HCT116 (cell line): ENCODE data around the gene SLC25A21. TPM values are rescaled to one million over a fixed set of nuclear protein-coding genes. Genes with fewer than 3 reads are reported as not detected.

ENCODE experiments used
- ATAC-seq: fragments of 200-7000 bp; cut with Tn5 transposase; 2 replicates; pipeline ENCODE4 v1.9.1; 2020; ENCODE audit warnings: mild to moderate bottlenecking, moderate library complexity
- BruUV-seq: library from RNA; stranded (reverse); fragments of 400-500 nt; replicated peaks from 2 replicates; lab custom pipeline; 2021; lab: Mats Ljungman, UMichigan
- CTCF ChIA-PET: fragments of 300-600 bp; sonication (Branson Sonifier 250); formaldehyde crosslinking; loops from one replicate; lab custom pipeline; 2021; ENCODE audit warnings: antibody characterized with exemption; lab: Charles Lee
- POLR2A ChIA-PET: fragments of 300-600, 350-600 bp; sonication (Branson Sonifier 250); formaldehyde crosslinking; loops from one replicate; lab custom pipeline; 2021; ENCODE audit warnings: antibody characterized with exemption; lab: Charles Lee
- RAD21 ChIA-PET, 2 experiments: fragments of 300-600 bp; sonication (Branson Sonifier 250); formaldehyde crosslinking; loops; one replicate each; lab custom pipeline; 2023; ENCODE audit warnings: low total read pairs in 2 of 2; ENCODE audit not compliant: uncharacterized antibody in 2 of 2, unreplicated experiment in 2 of 2, low non-redundant PET in 1 of 2; lab: Charles Lee
- DNase-seq: peaks from one replicate; pipeline ENCODE4 v3.0.0-alpha.2; 2010; ENCODE audit warnings: low read depth, low spot score
- H2AFZ ChIP-seq: fragments of 200-600 bp; shearing (Covaris generic), sonication (generic); 2 replicates; pipeline ENCODE4 v1.6.1; 2017; ENCODE audit warnings: low read depth, mixed run types, mixed read lengths, antibody characterized with exemption, low read length; ENCODE audit not compliant: poor library complexity, severe bottlenecking
- H3K27ac ChIP-seq: 2 replicates; pipeline ENCODE4 v1.5.1; 2012; ENCODE audit warnings: low read depth, low read length
- H3K27me3 ChIP-seq: fragments of 200-600 bp; sonication (generic); 2 replicates; pipeline ENCODE4 v1.6.1; 2016; ENCODE audit warnings: mixed run types, low read length, mixed read lengths; ENCODE audit not compliant: insufficient read depth
- H3K36me3 ChIP-seq, 2 experiments: fragments of 200-500 bp in 1 of 2; fragments of 200-600 bp in 1 of 2; sonication (Bioruptor generic) in 1 of 2; sonication (generic) in 1 of 2; 2 replicates each; pipeline versions ENCODE4 v1.5.1 to v1.6.1; 2014 to 2016; ENCODE audit warnings: low read length in 2 of 2, inconsistent platforms in 1 of 2, mixed read lengths in 1 of 2, mixed run types in 1 of 2; ENCODE audit not compliant: insufficient read depth in 2 of 2, control insufficient read depth in 1 of 2
- H3K4me1 ChIP-seq, 2 experiments: fragments of 200-600 bp in 1 of 2; sonication (generic) in 1 of 2; 2 replicates each; pipeline versions ENCODE4 v1.5.1 to v1.6.1; 2012 to 2017; ENCODE audit warnings: low read length in 2 of 2, inconsistent platforms in 1 of 2, mild to moderate bottlenecking in 1 of 2, mixed read lengths in 1 of 2, mixed run types in 1 of 2, moderate library complexity in 1 of 2; ENCODE audit not compliant: insufficient read depth in 2 of 2, control insufficient read depth in 1 of 2
- H3K4me2 ChIP-seq: fragments of 200-600 bp; sonication (generic); 2 replicates; pipeline ENCODE4 v1.6.1; 2017; ENCODE audit warnings: mixed run types, low read length, mixed read lengths
- H3K4me3 ChIP-seq, 2 experiments: fragments of 200-600 bp in 1 of 2; sonication (generic) in 1 of 2; replicated peaks in 1 of 2; 2 replicates each; pipeline ENCODE4 v1.5.1; 2011 to 2016; ENCODE audit warnings: low read length in 2 of 2, control low read depth in 1 of 2, low read depth in 1 of 2, mild to moderate bottlenecking in 1 of 2, mixed read lengths in 1 of 2, mixed run types in 1 of 2
- H3K79me2 ChIP-seq: fragments of 200-600 bp; sonication (generic); 2 replicates; pipeline ENCODE4 v1.6.1; 2017; ENCODE audit warnings: mild to moderate bottlenecking, mixed run types, low read length, moderate library complexity, mixed read lengths; ENCODE audit not compliant: insufficient read depth
- H3K9ac ChIP-seq: fragments of 200-600 bp; sonication (generic); 2 replicates; pipeline ENCODE4 v1.6.1; 2016; ENCODE audit warnings: low read length, mixed read lengths
- H3K9me2 ChIP-seq: fragments of 200-600 bp; sonication (generic), shearing (Covaris generic); 2 replicates; pipeline ENCODE4 v1.6.1; 2017; ENCODE audit warnings: mixed run types, mild to moderate bottlenecking, moderate library complexity; ENCODE audit not compliant: insufficient read depth
- H3K9me3 ChIP-seq, 2 experiments: fragments of 200-500 bp in 1 of 2; fragments of 200-600 bp in 1 of 2; sonication (Bioruptor generic) in 1 of 2; sonication (generic) in 1 of 2; 2 replicates each; pipeline ENCODE4 v1.6.1; 2014 to 2017; ENCODE audit warnings: low read length in 2 of 2, mixed read lengths in 2 of 2, inconsistent platforms in 1 of 2, low read depth in 1 of 2, mild to moderate bottlenecking in 1 of 2, mixed run types in 1 of 2, moderate library complexity in 1 of 2; ENCODE audit not compliant: control insufficient read depth in 1 of 2, insufficient read depth in 1 of 2
- H4K20me1 ChIP-seq: fragments of 200-600 bp; sonication (generic), shearing (Covaris generic); 2 replicates; pipeline ENCODE4 v1.6.1; 2017; ENCODE audit warnings: mixed run types, mild to moderate bottlenecking, moderate library complexity; ENCODE audit not compliant: insufficient read depth
- ATF3 ChIP-seq: IDR thresholded peaks from 2 replicates; pipeline ENCODE4 v1.6.1; 2012
- CBX3 ChIP-seq: IDR thresholded peaks from 2 replicates; pipeline ENCODE4 v1.6.1; 2012; ENCODE audit warnings: low read depth
- CEBPB ChIP-seq: IDR thresholded peaks from 2 replicates; pipeline ENCODE4 v1.6.1; 2012; ENCODE audit warnings: low read depth
- CTCF ChIP-seq, 3 experiments: fragments of 200-600 bp in 1 of 3; sonication (generic) in 1 of 3; IDR thresholded peaks in 2 of 3; conservative IDR thresholded peaks in 1 of 3; 2 replicates each; pipeline ENCODE4 v1.5.1; 2012 to 2017; ENCODE audit warnings: low read depth in 2 of 3, low read length in 2 of 3, antibody characterized with exemption in 1 of 3, borderline replicate concordance in 1 of 3, control low read depth in 1 of 3, mild to moderate bottlenecking in 1 of 3, mixed read lengths in 1 of 3, mixed run types in 1 of 3, moderate library complexity in 1 of 3; ENCODE audit not compliant: insufficient read depth in 1 of 3
- EZH2phosphoT487 ChIP-seq: fragments of 200-600 bp; IDR thresholded peaks from 2 replicates; pipeline ENCODE4 v1.6.1; 2018; ENCODE audit warnings: antibody characterized with exemption, borderline replicate concordance
- FOSL1 ChIP-seq: IDR thresholded peaks from 2 replicates; pipeline ENCODE4 v1.6.1; 2012; ENCODE audit warnings: low read depth
- JUND ChIP-seq: IDR thresholded peaks from 2 replicates; pipeline ENCODE4 v1.6.1; 2012
- MAX ChIP-seq: IDR thresholded peaks from 2 replicates; pipeline ENCODE4 v1.6.1; 2012
- POLR2A ChIP-seq: IDR thresholded peaks from 2 replicates; pipeline ENCODE4 v1.7.0; 2011; ENCODE audit warnings: borderline replicate concordance; ENCODE audit not compliant: insufficient read depth, insufficient read length; ENCODE audit errors: extremely low read depth
- POLR2AphosphoS5 ChIP-seq: IDR thresholded peaks from 2 replicates; pipeline ENCODE4 v1.6.1; 2011; ENCODE audit warnings: mild to moderate bottlenecking, low read depth, low read length, moderate library complexity
- RAD21 ChIP-seq: IDR thresholded peaks from 2 replicates; pipeline ENCODE4 v1.6.1; 2012; ENCODE audit warnings: low read depth, mild to moderate bottlenecking
- REST ChIP-seq: IDR thresholded peaks from 2 replicates; pipeline ENCODE4 v1.6.1; 2012; ENCODE audit warnings: low read depth
- SIN3A ChIP-seq: IDR thresholded peaks from 2 replicates; pipeline ENCODE4 v1.6.1; 2012; ENCODE audit warnings: low read depth
- SP1 ChIP-seq: IDR thresholded peaks from 2 replicates; pipeline ENCODE4 v1.6.1; 2012; ENCODE audit warnings: low read depth
- SRF ChIP-seq: IDR thresholded peaks from 2 replicates; pipeline ENCODE4 v1.6.1; 2012; ENCODE audit warnings: low read depth
- TCF7L2 ChIP-seq: IDR thresholded peaks from 2 replicates; pipeline ENCODE4 v1.7.0; 2011; ENCODE audit warnings: borderline replicate concordance, inconsistent platforms; ENCODE audit not compliant: insufficient read depth, insufficient read length; ENCODE audit errors: extremely low read depth
- ZBTB33 ChIP-seq: IDR thresholded peaks from 2 replicates; pipeline ENCODE4 v1.6.1; 2011; ENCODE audit warnings: mild to moderate bottlenecking, low read length, moderate library complexity; ENCODE audit not compliant: insufficient replicate concordance; ENCODE audit errors: extremely low read depth
- ZFX ChIP-seq: fragments of 450-650 bp; IDR thresholded peaks from 2 replicates; pipeline ENCODE4 v1.6.1; 2017
- intact Hi-C: fragments of 100-400 bp; cut with micrococcal nuclease; formaldehyde crosslinking; loops from 2 replicates; pipeline ENCODE4 v1.10.0; 2022
- total RNA-seq: library from RNA; stranded (reverse); gene quantifications from one replicate; pipeline ENCODE4 v1.2.1, GENCODE V29; 2021; ENCODE audit not compliant: unreplicated experiment

Gene SLC25A21
- total RNA-seq, 1 experiment from 2014 or later: 3.5 TPM

GRCh38 chr14:37142835-37143401 lies 29.5 kb downstream of the SLC25A21 start:
- POLR2A ChIA-PET: no interaction called here

More at GRCh38 chr14:37142835-37143401, 29.5 kb downstream of the SLC25A21 start:
- no TSS peak for BruUV-seq
- DNase-seq (no peak), ATAC-seq (no peak)
- no peaks in the 10 kb centered on the region for H3K9me3 ChIP-seq
- no peak overlapping the region for H3K4me2 ChIP-seq
- no peaks in the 10 kb centered on the region for H3K4me1 ChIP-seq
- no peak for TF ChIP-seq RAD21
- TF ChIP-seq SP1: no peak
- no peak for TF ChIP-seq CBX3
- no peak for TF ChIP-seq SIN3A
- TF ChIP-seq POLR2AphosphoS5: no peak
- TF ChIP-seq MAX: no peak
- TF ChIP-seq FOSL1: no peak
- no peak for TF ChIP-seq CTCF (IDR thresholded peaks at IDR 0.05 in 2 of 3, conservative IDR thresholded peaks at IDR 0.05 in 1 of 3; ENCODE audit: borderline replicate concordance in 1 of 3, insufficient read depth in 1 of 3, low read depth in 2 of 3, low read length in 2 of 3)
- no peak for TF ChIP-seq REST
- TF ChIP-seq TCF7L2: no peak
- no peak for TF ChIP-seq EZH2phosphoT487
- no peak for TF ChIP-seq JUND
- TF ChIP-seq ATF3: no peak
- TF ChIP-seq POLR2A: no peak
- no peak for TF ChIP-seq CEBPB
- TF ChIP-seq ZBTB33: no peak
- no peak for TF ChIP-seq SRF
- TF ChIP-seq ZFX: no peak
- no peak overlapping the region for H3K27ac ChIP-seq
- ChIA-PET RAD21 (no interaction called here), CTCF (interaction anchor here (1.0 kb wide), 1 partner anchor 589 kb away, joined by 3 read pairs; no protein-coding TSS in a partner anchor)
- H3K9ac ChIP-seq: no peak overlapping the region
- intact Hi-C loops: loop anchor here (10.0 kb wide), 1 partner anchor 1188 kb away; no protein-coding TSS in a partner anchor
- H2AFZ ChIP-seq: no peak overlapping the region
- no peaks in the 10 kb centered on the region for H3K9me2 ChIP-seq
- no peak overlapping the region for H3K4me3 ChIP-seq
- H4K20me1 ChIP-seq: no peaks in the 10 kb centered on the region
- no peaks in the 10 kb centered on the region for H3K36me3 ChIP-seq
- H3K79me2 ChIP-seq: no peaks in the 10 kb centered on the region
- H3K27me3 ChIP-seq: no peaks in the 10 kb centered on the region
